NB4 (cell line): ENCODE results near the gene ZNF546.

Experiments
- CTCF ChIP-seq: IDR thresholded peaks from one replicate; pipeline ENCODE4 v1.5.1; 2012; ENCODE audit warnings: low read depth, low read length
- POLR2A ChIP-seq: IDR thresholded peaks from 2 replicates; pipeline ENCODE4 v1.6.1; 2011; ENCODE audit warnings: mild to moderate bottlenecking; ENCODE audit not compliant: insufficient read length; ENCODE audit errors: extremely low read depth

GRCh38 chr19:39998501-39998900, 1.6 kb downstream of the ZNF546 start:
- no peak for TF ChIP-seq POLR2A
- TF ChIP-seq CTCF, result no peak
